ENCODE data around the gene TNFAIP8. TPM values are rescaled to one million over a fixed set of nuclear protein-coding genes. Genes with fewer than 3 reads are reported as not detected.

Gene TNFAIP8
- total RNA-seq, 1 donor from 2014 or later: 3.2 TPM

DNA sequence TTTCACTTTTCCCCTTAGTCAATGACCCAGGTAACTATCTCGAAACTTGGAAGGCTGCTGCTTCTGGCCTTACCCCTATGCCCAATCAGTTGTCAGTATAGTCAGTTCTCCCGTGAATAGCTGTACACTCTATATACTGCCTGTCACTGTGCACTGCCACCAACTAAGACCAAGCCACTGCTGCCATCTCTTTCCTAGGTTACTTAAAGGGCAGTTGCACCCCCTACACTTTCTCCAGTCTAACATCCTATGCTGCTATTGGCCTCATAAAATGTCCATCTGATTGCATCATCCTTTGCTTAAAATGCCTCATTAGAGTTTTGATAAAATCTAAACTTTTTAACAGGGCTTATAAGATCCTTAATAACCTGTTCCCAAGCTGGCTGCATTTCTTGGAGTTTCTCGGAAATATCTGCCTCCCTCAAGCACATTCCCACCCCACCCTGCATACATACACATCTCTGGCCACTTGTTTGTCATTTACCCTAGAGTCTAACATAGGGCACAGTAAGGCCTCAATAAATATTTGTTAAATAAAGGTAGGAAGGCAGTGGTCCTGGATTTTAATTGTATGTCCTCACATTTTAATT, 32.8 kb upstream of the TNFAIP8 start:
- no peaks in the 10 kb centered on the region for H3K36me3 ChIP-seq
- intact Hi-C loops (cut with micrococcal nuclease): no loop called here
- no peaks in the 10 kb centered on the region for H3K9me3 ChIP-seq (replicated peaks)
- H3K27ac ChIP-seq (replicated peaks): peak overlapping the region; percentile 53
- TF ChIP-seq, protein P1, sequence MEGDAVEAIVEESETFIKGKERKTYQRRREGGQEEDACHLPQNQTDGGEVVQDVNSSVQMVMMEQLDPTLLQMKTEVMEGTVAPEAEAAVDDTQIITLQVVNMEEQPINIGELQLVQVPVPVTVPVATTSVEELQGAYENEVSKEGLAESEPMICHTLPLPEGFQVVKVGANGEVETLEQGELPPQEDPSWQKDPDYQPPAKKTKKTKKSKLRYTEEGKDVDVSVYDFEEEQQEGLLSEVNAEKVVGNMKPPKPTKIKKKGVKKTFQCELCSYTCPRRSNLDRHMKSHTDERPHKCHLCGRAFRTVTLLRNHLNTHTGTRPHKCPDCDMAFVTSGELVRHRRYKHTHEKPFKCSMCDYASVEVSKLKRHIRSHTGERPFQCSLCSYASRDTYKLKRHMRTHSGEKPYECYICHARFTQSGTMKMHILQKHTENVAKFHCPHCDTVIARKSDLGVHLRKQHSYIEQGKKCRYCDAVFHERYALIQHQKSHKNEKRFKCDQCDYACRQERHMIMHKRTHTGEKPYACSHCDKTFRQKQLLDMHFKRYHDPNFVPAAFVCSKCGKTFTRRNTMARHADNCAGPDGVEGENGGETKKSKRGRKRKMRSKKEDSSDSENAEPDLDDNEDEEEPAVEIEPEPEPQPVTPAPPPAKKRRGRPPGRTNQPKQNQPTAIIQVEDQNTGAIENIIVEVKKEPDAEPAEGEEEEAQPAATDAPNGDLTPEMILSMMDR (IDR thresholded peaks at IDR 0.05; ENCODE audit: borderline replicate concordance): no peak
- no peak for DNase-seq
- no peaks in the 10 kb centered on the region for H3K27me3 ChIP-seq (ENCODE audit: low read depth)
- peaks cover 22% of the 10 kb centered on the region for H3K4me1 ChIP-seq
- H3K4me3 ChIP-seq: no peak overlapping the region

DNA sequence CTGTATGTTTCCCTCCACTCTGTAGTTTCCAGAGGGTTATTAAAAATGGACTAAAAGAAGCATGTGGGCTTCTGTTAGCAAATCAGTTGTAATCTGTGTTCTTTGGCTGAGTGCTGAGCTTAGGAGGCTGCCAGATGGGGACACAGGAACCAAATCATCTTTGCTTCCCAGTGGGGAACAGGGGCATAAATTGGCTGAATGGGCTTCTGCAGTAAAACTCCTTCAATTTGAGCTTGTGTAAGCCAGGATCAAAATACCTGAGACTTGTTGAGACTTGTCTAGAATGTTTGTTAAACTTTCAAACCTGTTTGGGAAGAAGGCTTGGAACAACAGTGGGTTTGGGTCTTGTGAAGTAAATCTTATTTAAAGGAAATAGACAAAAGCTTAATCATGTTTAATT, 32.2 kb upstream of the TNFAIP8 start:
- H3K9me3 ChIP-seq (replicated peaks): no peaks in the 10 kb centered on the region
- peak overlapping the region; percentile 53 for H3K27ac ChIP-seq (replicated peaks)
- H3K27me3 ChIP-seq (ENCODE audit: low read depth): no peaks in the 10 kb centered on the region
- H3K36me3 ChIP-seq: no peaks in the 10 kb centered on the region
- no peak for DNase-seq
- peak overlapping the region; percentile 46 for H3K4me3 ChIP-seq
- intact Hi-C loops (cut with micrococcal nuclease): no loop called here
- TF ChIP-seq, protein P1 (IDR thresholded peaks at IDR 0.05; ENCODE audit: borderline replicate concordance): no peak
- H3K4me1 ChIP-seq: peaks cover 25% of the 10 kb centered on the region

DNA sequence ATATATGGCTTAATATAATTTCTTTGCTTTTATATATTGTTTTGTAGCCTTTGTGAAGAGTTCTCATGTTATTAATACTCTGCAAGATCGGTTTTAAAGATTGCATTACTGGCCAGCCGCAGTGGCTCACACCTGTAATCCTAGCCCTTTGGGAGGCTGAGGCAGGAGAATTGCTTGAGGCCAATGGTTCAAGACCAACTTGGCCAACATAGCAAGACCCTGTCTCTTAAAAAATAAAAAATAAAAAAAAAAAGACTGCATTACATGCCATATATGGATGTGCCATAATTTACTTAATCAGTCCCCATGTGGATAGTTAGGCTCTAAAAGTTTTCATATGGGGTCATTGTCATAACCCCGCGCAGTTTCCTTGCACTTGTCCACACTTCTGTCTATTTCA, 31.0 kb upstream of the TNFAIP8 start:
- TF ChIP-seq, protein P1 (IDR thresholded peaks at IDR 0.05; ENCODE audit: borderline replicate concordance): no peak
- H3K9me3 ChIP-seq (replicated peaks): no peaks in the 10 kb centered on the region
- intact Hi-C loops (cut with micrococcal nuclease): no loop called here
- H3K4me1 ChIP-seq: peaks cover 28% of the 10 kb centered on the region
- H3K4me3 ChIP-seq: peak overlapping the region; percentile 46
- H3K27me3 ChIP-seq (ENCODE audit: low read depth): no peaks in the 10 kb centered on the region
- no peak for DNase-seq
- H3K36me3 ChIP-seq: no peaks in the 10 kb centered on the region
- peak overlapping the region; percentile 53 for H3K27ac ChIP-seq (replicated peaks)

DNA sequence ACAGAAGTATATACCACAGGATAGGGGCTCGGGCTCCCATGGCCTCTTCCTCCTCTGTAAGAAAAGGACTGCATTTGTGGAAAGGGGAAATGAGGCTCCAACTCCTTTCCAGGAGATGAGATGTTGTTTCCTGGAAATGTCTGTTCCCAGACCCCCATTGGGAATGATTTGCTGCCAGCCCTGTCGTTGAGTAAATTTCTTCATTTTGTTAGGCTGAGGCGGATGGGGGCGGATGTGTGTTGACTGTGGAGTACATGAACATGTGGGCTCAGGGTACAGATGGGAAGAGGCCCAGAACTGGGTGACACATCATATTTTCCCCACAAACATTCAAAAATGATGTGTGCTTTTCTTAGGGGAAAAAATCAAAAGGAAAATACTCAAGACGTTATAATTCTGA, 28.8 kb upstream of the TNFAIP8 start:
- DNase-seq: no peak
- H3K27ac ChIP-seq (replicated peaks): no peak overlapping the region
- no peak overlapping the region for H3K4me3 ChIP-seq
- intact Hi-C loops (cut with micrococcal nuclease): no loop called here
- H3K27me3 ChIP-seq (ENCODE audit: low read depth): no peaks in the 10 kb centered on the region
- TF ChIP-seq, protein P1 (IDR thresholded peaks at IDR 0.05; ENCODE audit: borderline replicate concordance): no peak
- peaks cover 28% of the 10 kb centered on the region for H3K4me1 ChIP-seq
- H3K36me3 ChIP-seq: no peaks in the 10 kb centered on the region
- no peaks in the 10 kb centered on the region for H3K9me3 ChIP-seq (replicated peaks)

DNA sequence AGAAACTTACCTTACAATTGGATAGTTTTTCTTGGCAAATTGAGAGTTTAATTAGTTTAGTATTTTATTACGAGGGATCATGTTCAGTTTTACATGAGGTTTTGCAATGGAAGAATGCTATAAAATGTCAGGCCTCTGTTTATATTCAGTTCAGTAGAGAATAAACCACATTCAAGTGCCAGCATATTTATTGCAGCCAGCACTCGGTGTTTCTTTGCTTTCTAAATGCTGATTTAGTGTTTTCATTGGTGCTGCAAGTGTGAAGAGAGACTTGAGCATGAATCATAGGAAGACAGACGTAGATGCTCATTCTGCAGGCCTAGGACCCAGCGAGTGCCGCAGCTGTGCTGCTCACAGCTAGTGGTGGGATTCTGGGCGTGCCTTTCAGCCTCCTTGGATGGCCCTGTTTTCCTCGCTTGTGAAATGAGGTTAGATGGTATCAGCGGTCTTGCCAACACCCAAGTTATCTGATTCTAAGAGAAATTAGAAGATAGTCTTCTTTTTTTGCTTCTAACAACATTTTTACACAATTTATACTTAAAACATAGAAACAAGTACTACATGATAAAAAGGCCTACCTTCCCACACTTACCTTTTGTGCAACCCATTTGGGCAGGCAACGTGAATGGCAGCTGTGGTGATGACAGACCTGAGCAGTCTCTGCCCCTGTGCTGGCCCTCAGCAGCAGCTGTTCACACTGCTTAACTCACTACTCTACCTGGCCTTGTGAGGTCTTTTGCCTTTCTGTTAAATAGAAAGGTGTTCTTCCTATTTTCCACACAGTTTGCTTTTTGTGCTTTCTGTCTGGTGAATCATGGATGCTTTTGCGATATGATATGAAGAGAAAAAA, 26.8 kb upstream of the TNFAIP8 start:
- DNase-seq: no peak
- Histone ChIP-seq H3K4me1 (peaks cover 15% of the 10 kb centered on the region), H3K4me3 (no peak overlapping the region), H3K9me3 (replicated peaks) (no peaks in the 10 kb centered on the region), H3K27me3 (ENCODE audit: low read depth) (no peaks in the 10 kb centered on the region), H3K36me3 (no peaks in the 10 kb centered on the region), H3K27ac (replicated peaks) (no peak overlapping the region)
- TF ChIP-seq, protein P1 (IDR thresholded peaks at IDR 0.05; ENCODE audit: borderline replicate concordance): no peak
- intact Hi-C loops (cut with micrococcal nuclease): no loop called here

All from left ventricle myocardium inferior (tissue), 1 donor.